Measurements from ENCODE around the gene PIEZO1. TPM values are rescaled to one million over a fixed set of nuclear protein-coding genes. Genes with fewer than 3 reads are reported as not detected.

The PIEZO1 gene
- total and polyA plus RNA-seq, 11 donors = 14.2 to 59.7 (median 31.2) TPM

DNA sequence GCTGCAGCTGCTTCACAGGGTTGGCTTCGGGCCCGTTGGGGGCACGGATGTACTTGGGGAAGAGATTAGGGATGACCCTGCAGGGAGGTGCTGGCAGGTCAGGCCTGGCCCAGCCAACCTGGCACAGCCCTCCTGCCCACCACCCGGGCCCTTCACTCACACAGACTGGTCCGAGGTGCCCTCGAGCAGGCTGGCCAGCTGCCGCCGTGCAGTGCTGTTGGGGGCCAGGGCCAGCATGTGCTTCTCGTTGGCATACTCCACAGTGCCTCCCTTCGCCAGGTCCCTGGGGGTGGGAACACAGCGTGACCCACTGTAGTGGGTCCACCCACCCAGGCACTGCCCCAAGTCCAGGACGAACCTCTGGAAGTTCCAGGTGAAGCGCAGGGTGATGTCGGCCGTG is 68.8 kb downstream of the PIEZO1 start:
- Histone ChIP-seq H3K9me3 (no peaks in the 10 kb centered on the region), H3K27me3 (no peaks in the 10 kb centered on the region), H3K4me1 (no peaks in the 10 kb centered on the region), H3K36me3 (peaks cover 0 to 80% (median 75%) of the 10 kb centered on the region in 9 donors), H3K27ac (no peak overlapping the region), H3K4me3 (no peak overlapping the region)
- no peak for ATAC-seq
- intact Hi-C loops (cut with DNase I) = no loop called here
- 67 to 94% (median 90%) methylated on average over 1 to 15 of the region's 15 CpGs for WGBS, 4 donors
- TF ChIP-seq, protein P1, sequence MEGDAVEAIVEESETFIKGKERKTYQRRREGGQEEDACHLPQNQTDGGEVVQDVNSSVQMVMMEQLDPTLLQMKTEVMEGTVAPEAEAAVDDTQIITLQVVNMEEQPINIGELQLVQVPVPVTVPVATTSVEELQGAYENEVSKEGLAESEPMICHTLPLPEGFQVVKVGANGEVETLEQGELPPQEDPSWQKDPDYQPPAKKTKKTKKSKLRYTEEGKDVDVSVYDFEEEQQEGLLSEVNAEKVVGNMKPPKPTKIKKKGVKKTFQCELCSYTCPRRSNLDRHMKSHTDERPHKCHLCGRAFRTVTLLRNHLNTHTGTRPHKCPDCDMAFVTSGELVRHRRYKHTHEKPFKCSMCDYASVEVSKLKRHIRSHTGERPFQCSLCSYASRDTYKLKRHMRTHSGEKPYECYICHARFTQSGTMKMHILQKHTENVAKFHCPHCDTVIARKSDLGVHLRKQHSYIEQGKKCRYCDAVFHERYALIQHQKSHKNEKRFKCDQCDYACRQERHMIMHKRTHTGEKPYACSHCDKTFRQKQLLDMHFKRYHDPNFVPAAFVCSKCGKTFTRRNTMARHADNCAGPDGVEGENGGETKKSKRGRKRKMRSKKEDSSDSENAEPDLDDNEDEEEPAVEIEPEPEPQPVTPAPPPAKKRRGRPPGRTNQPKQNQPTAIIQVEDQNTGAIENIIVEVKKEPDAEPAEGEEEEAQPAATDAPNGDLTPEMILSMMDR (IDR thresholded peaks at IDR 0.05) = no peak
- no peak for TF ChIP-seq POLR2A (IDR thresholded peaks at IDR 0.05)
- DNase-seq = no peak

DNA sequence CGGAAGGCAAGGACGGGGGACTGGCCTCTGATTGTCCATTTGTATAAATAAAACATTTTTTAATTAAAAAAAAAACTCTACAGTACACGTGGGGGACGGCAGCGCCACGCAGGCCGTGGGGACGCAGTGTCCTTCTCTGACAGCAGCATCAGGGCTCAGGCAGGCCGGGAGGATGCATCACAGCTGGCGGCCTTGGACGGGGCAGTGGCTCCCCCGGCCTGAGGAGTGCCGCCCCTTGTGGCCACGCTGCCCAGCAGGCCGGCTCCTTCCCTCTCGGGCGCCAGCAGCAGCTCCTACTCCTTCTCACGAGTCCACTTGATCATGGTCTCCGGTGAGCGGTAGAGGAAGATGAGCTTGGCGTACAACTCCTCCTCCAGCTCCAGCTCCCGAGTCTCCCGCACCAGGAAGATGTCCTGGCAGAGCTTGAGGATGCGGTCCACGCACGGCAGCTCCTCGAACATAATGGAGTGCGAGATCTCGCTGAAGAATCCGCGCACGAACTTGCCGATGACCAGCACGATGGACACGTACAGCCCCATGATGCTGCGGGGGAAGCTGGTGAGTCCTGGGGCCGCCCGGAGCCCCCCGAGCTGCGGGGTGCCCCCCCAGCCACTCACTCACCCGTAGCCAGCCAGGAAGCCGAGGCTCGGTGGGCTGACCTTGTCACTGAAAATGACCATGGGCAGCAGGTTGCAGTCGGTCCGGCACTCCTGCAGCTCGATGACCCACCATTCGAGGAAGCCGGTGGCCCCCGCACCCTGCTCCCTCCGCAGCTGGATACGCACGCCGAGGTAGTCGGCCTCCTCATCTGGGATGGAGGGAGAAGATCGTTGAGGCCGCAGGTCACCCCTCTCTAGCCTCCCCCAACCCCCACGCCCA is 69.5 kb downstream of the PIEZO1 start:
- Histone ChIP-seq H3K27me3 (no peaks in the 10 kb centered on the region), H3K4me1 (no peaks in the 10 kb centered on the region), H3K36me3 (peaks cover 0 to 73% (median 69%) of the 10 kb centered on the region in 9 donors), H3K4me3 (no peak overlapping the region), H3K9me3 (no peaks in the 10 kb centered on the region), H3K27ac (no peak overlapping the region)
- no peak for ATAC-seq
- TF ChIP-seq, protein P1 (IDR thresholded peaks at IDR 0.05) = no peak
- TF ChIP-seq POLR2A (IDR thresholded peaks at IDR 0.05) = no peak
- DNase-seq = no peak
- intact Hi-C loops (cut with DNase I) = no loop called here
- WGBS, 4 donors = 93 to 96% (median 93%) methylated on average over 42 to 57 of the region's 57 CpGs

DNA sequence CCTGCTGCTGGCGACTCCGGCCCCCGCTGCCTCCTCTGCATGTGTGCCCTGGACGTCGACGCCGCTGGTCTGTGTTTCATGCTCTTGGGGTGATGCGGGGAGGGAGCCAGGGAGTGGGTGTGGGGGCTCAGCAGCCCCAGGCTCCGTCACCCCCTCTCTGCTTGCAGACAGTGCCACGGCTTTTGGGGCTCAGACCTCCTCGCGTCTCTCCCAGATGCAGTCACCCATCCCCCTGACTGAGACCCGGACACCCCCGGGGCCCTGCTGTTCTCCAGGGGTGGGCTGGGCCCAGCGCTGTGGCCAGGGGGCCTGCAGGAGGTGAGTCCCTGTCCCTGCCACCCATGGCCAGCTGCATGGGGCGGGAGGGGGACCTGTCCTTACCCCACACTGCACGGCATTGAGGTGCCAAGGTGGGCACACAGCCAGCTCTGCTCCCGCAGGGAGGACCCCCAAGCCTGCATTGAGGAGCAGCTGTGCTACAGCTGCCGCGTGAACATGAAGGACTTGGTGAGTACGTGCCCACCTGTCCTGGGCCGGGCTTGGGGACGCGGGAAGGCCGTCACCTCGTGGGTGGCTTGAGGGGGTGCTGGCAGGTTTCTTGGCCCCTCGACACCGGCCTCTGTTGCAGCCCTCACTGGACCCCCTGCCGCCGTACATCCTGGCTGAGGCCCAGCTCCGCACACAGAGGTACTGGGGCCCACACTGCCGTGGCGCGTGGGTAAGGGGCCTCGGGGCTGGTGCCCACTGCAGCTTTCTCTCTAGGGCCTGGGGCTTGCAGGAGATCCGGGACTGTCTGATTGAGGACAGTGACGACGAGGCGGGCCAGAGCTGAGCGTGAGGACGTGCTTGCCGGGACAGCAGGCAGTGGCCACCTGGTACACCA is 70.4 kb downstream of the PIEZO1 start:
- no peak for ATAC-seq

More for the DNA sequence above, 70.4 kb downstream of the PIEZO1 start:
- WGBS, 4 donors = 90 to 92% (median 91%) methylated on average over 27 to 42 of the region's 42 CpGs
- Histone ChIP-seq H3K27me3 (no peaks in the 10 kb centered on the region), H3K4me3 (no peak overlapping the region), H3K4me1 (no peaks in the 10 kb centered on the region), H3K27ac (no peak overlapping the region), H3K9me3 (no peaks in the 10 kb centered on the region), H3K36me3 (peaks cover 0 to 70% (median 60%) of the 10 kb centered on the region in 9 donors)
- TF ChIP-seq, protein P1 (IDR thresholded peaks at IDR 0.05) = no peak
- TF ChIP-seq POLR2A (IDR thresholded peaks at IDR 0.05) = no peak
- intact Hi-C loops (cut with DNase I) = no loop called here
- no peak for DNase-seq

All from heart left ventricle (tissue), 16 donors.